ENCODE data around the gene BCL3. TPM values are rescaled to one million over a fixed set of nuclear protein-coding genes. Genes with fewer than 3 reads are reported as not detected.
A peak's percentile ranks its signal among the peaks of the same experiment; 100 is the strongest.

BCL3 gene
- total RNA-seq, 6 experiments from 2014 or later = 24.1 to 95.6 (median 31.3) TPM

DNA sequence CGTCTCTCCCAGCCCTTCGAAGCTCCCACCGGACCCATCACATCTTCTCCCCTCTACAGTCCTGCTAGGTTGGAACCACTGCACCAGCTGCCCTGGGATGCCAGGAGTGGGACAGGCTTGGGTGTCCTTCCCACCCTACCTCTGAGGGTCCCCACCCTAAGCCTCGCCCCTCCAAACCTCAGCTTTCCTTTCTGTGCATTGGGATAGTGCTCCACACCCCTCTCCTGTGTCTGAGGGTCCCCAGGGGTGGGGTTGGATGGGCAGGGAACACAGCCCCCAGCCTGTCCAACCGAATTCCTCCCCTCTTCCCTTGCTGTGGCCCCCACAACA, 1.9 kb upstream of the BCL3 start:
- WGBS (ENCODE audit: insufficient coverage, low coverage, low lambda C conversion rate, missing lambda C conversion rate) = 82% methylated on average over 4 of the region's 5 CpGs
- Histone ChIP-seq H3K4me1 (peaks cover 2 to 75% (median 30%) of the 10 kb centered on the region in 4 donors), H3K36me3 (peaks cover 0 to 6% (median 2%) of the 10 kb centered on the region in 4 donors), H3K9me3 (no peaks in the 10 kb centered on the region), H3K27ac (peak overlapping the region; percentile 44 to 98 (median 82)), H3K4me3 (peak overlapping the region in 1 of 3 donors; percentile 84), H3K27me3 (no peaks in the 10 kb centered on the region)
- no peak for TF ChIP-seq POLR2A (IDR thresholded peaks at IDR 0.05)
- TF ChIP-seq, protein P1, sequence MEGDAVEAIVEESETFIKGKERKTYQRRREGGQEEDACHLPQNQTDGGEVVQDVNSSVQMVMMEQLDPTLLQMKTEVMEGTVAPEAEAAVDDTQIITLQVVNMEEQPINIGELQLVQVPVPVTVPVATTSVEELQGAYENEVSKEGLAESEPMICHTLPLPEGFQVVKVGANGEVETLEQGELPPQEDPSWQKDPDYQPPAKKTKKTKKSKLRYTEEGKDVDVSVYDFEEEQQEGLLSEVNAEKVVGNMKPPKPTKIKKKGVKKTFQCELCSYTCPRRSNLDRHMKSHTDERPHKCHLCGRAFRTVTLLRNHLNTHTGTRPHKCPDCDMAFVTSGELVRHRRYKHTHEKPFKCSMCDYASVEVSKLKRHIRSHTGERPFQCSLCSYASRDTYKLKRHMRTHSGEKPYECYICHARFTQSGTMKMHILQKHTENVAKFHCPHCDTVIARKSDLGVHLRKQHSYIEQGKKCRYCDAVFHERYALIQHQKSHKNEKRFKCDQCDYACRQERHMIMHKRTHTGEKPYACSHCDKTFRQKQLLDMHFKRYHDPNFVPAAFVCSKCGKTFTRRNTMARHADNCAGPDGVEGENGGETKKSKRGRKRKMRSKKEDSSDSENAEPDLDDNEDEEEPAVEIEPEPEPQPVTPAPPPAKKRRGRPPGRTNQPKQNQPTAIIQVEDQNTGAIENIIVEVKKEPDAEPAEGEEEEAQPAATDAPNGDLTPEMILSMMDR (IDR thresholded peaks at IDR 0.05) = no peak
- ATAC-seq (no peak), DNase-seq (peak in 1 of 3 donors; percentile 53)
- intact Hi-C loops (cut with DNase I) = no loop called here

DNA sequence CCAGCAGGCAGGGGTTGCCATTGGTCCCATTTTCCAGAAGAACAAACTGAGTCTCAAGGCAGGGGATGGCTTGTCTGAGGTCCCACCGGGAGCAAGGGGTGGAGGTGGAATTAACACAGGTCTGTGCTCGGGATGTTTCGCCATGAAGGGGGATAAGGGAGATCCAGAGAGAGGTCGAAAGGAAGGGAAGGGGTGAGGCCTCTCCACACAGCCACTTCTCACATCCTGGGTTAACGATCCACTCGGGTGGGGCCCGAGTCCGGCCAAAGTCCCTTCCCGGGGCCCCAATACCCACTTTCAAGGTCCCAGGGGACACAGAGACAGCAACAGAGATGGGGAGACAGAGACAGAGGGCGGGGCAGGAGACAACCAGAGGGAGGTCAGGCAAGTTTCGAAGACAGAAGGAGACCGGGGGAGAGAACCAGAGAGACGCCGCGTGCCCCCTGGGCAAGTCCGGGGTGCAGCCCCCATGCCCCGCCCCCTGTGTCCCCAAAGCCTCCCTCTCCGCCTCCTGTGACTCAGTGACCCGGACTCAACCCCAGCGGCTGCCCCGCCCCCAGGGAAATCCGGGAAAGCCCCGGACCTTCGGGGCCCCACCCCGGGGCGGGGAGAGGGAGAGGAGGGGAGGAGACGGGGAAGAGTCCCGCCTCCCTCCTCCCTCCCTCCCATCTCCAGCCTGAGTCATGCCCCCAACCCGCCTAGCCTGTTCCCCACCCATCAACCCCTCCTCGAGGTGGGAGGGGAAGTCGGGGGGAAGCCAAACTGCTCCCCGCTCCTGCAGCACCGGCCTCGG, 1.4 kb upstream of the BCL3 start:
- no peaks in the 10 kb centered on the region for H3K27me3 ChIP-seq
- H3K4me1 ChIP-seq = peaks cover 2 to 74% (median 30%) of the 10 kb centered on the region in 4 donors
- TF ChIP-seq POLR2A (IDR thresholded peaks at IDR 0.05) = peak; percentile 65
- TF ChIP-seq, protein P1 (IDR thresholded peaks at IDR 0.05) = no peak
- 4% methylated on average over 18 of the region's 34 CpGs for WGBS (ENCODE audit: insufficient coverage, low coverage, low lambda C conversion rate, missing lambda C conversion rate)
- peak overlapping the region; percentile 72 to 87 (median 84) for H3K4me3 ChIP-seq
- DNase-seq (peak; percentile 96 to 99 (median 98)), ATAC-seq (peak; percentile 81 to 93 (median 84))
- H3K36me3 ChIP-seq = peaks cover 0 to 9% (median 3%) of the 10 kb centered on the region in 4 donors
- intact Hi-C loops (cut with DNase I) = no loop called here
- peak overlapping the region; percentile 68 to 98 (median 97) for H3K27ac ChIP-seq
- no peaks in the 10 kb centered on the region for H3K9me3 ChIP-seq

DNA sequence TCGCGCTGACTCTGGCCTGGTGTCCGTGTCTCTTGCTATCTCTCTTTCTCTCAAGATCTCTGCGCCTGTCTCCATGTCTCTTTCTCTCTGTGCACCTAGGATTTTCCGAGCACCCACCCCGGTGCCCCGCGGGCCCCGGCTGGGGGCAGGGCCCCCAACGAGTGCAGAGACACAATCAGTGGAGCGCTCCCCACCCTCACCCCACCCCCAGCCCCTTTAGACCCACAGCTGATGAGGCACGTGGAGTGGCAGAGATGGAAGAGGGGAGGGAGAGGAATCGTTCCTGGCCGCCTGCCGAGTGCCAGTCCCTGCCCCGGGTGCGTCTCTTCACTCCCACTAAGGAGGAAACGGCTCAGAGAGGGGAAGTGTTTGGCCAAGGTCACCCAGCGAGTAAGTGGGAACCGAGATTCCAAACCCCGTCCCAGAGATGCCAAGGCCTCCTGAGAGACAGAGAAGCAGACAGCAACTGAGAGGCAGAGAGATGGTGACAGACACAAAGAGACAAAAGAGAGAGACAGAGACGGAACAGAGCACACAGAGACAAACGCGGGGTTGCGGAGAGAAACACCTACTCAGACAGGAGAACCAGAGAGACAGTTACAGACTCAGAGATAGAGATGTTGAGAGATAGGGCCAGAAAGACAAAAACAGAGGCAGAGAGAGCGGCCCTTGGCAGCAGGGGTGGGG, 626 bp upstream of the BCL3 start:
- H3K4me1 ChIP-seq = peaks cover 2 to 74% (median 30%) of the 10 kb centered on the region in 4 donors
- WGBS (ENCODE audit: insufficient coverage, low coverage, low lambda C conversion rate, missing lambda C conversion rate) = 0% methylated on average over 20 of the region's 26 CpGs
- TF ChIP-seq, protein P1 (IDR thresholded peaks at IDR 0.05) = no peak
- no peak for TF ChIP-seq POLR2A (IDR thresholded peaks at IDR 0.05)
- H3K27me3 ChIP-seq = no peaks in the 10 kb centered on the region
- DNase-seq (peak; percentile 76 to 85 (median 78)), ATAC-seq (peak; percentile 5 to 19 (median 12))
- intact Hi-C loops (cut with DNase I) = no loop called here
- H3K36me3 ChIP-seq = peaks cover 0 to 17% (median 5%) of the 10 kb centered on the region in 4 donors
- H3K4me3 ChIP-seq = peak overlapping the region; percentile 72 to 87 (median 84)
- no peaks in the 10 kb centered on the region for H3K9me3 ChIP-seq
- H3K27ac ChIP-seq = peak overlapping the region; percentile 68 to 98 (median 97)

DNA sequence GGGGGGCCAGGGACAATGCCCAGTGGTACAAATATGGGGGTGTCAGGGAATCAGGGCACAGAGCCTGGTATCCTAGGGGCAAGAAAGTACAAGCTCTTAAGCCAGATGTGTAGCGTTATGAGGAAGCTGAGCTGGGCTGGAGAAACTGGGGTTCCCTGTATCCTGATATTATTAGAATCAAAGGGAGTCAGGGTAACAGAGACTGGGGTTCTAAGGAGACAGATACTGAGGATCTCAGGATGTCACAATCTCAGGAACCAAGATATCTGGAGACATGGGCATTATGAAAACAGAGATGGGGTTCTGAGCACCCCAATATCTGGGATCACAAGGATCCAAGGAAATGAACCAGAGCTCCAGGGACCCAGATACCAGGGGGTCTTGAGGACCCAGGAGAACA, 784 bp downstream of the BCL3 start:
- WGBS (ENCODE audit: insufficient coverage, low coverage, low lambda C conversion rate, missing lambda C conversion rate) = 7% methylated on average over 1 of the region's 1 CpG
- H3K27ac ChIP-seq = peak overlapping the region; percentile 68 to 98 (median 97)
- H3K9me3 ChIP-seq = no peaks in the 10 kb centered on the region
- intact Hi-C loops (cut with DNase I) = no loop called here
- peak overlapping the region; percentile 72 to 87 (median 84) for H3K4me3 ChIP-seq
- ATAC-seq (no peak), DNase-seq (no peak)
- TF ChIP-seq POLR2A (IDR thresholded peaks at IDR 0.05) = no peak
- TF ChIP-seq, protein P1 (IDR thresholded peaks at IDR 0.05) = no peak
- H3K36me3 ChIP-seq = peaks cover 0 to 17% (median 5%) of the 10 kb centered on the region in 4 donors
- H3K4me1 ChIP-seq = peaks cover 2 to 63% (median 22%) of the 10 kb centered on the region in 4 donors
- H3K27me3 ChIP-seq = no peaks in the 10 kb centered on the region
